CD4-positive, alpha-beta T cell (primary cell): ENCODE results near the gene C11orf21. TPM values are rescaled to one million over a fixed set of nuclear protein-coding genes. Genes with fewer than 3 reads are reported as not detected.
A peak's percentile ranks its signal among the peaks of the same experiment; 100 is the strongest.

Experiments used
- ATAC-seq: fragments of 200-7000 bp; cut with Tn5 transposase; one replicate; pipeline ENCODE4 v1.10.0; 2022; ENCODE audit warnings: mild to moderate bottlenecking; ENCODE audit not compliant: poor library complexity
- CTCF ChIA-PET: fragments of 350-600 bp; sonication (Branson Sonifier 250); formaldehyde crosslinking; loops from one replicate; lab custom pipeline; 2021; ENCODE audit warnings: antibody characterized with exemption, inconsistent platforms; lab: Charles Lee
- POLR2A ChIA-PET: fragments of 350-600 bp; sonication (Branson Sonifier 250); formaldehyde crosslinking; loops from one replicate; lab custom pipeline; 2021; ENCODE audit warnings: antibody characterized with exemption, inconsistent platforms; lab: Charles Lee
- DNase-seq, 14 experiments: peaks; one replicate each; pipeline ENCODE4 v3.0.0-alpha.2; 2013 to 2020; ENCODE audit warnings: mixed read lengths in 2 of 14
- H3K27ac ChIP-seq, 2 donors: one replicate each; pipeline versions ENCODE4 v1.5.1 to v1.7.0; 2013; ENCODE audit warnings: low read length in 2 of 2, low read depth in 1 of 2, mild to moderate bottlenecking in 1 of 2
- H3K27me3 ChIP-seq, 2 experiments: 1 replicate in 1 of 2; 2 replicates in 1 of 2; pipeline versions ENCODE4 v1.6.1 to v1.7.0; 2013; ENCODE audit warnings: low read length in 2 of 2, control low read depth in 1 of 2, mild to moderate bottlenecking in 1 of 2, moderate library complexity in 1 of 2; ENCODE audit not compliant: insufficient read depth in 2 of 2, control insufficient read depth in 1 of 2
- H3K36me3 ChIP-seq: one replicate; pipeline ENCODE4 v1.6.1; 2013; ENCODE audit warnings: low read length, control low read depth; ENCODE audit not compliant: insufficient read depth
- H3K4me1 ChIP-seq: one replicate; pipeline ENCODE4 v1.6.1; 2013; ENCODE audit warnings: low read length, control low read depth; ENCODE audit not compliant: insufficient read depth
- H3K4me3 ChIP-seq: one replicate; pipeline ENCODE4 v1.5.1; 2013; ENCODE audit warnings: mild to moderate bottlenecking, low read length, moderate library complexity
- H3K9me3 ChIP-seq, 2 experiments: 1 replicate in 1 of 2; 2 replicates in 1 of 2; pipeline versions ENCODE4 v1.6.1 to v1.7.0; 2013; ENCODE audit warnings: low read length in 2 of 2, mild to moderate bottlenecking in 2 of 2, control low read depth in 1 of 2, moderate library complexity in 1 of 2; ENCODE audit not compliant: control insufficient read depth in 1 of 2, insufficient read depth in 1 of 2
- H3K27ac Mint-ChIP-seq: one replicate; pipeline ENCODE4 v1.8.0; 2020; ENCODE audit warnings: mixed read lengths
- H3K27me3 Mint-ChIP-seq: one replicate; pipeline ENCODE4 v1.8.0; 2021; ENCODE audit warnings: mixed read lengths
- H3K36me3 Mint-ChIP-seq: one replicate; pipeline ENCODE4 v1.8.0; 2021; ENCODE audit warnings: low read depth, mixed read lengths
- H3K4me1 Mint-ChIP-seq: one replicate; pipeline ENCODE4 v1.8.0; 2021; ENCODE audit warnings: low read depth, mixed read lengths
- H3K4me3 Mint-ChIP-seq: one replicate; pipeline ENCODE4 v1.8.0; 2020; ENCODE audit warnings: mild to moderate bottlenecking, mixed read lengths
- H3K9me3 Mint-ChIP-seq: one replicate; pipeline ENCODE4 v1.8.0; 2020; ENCODE audit warnings: mixed read lengths
- intact Hi-C, 2 experiments: fragments of 100-400 bp; cut with DNase I in 1 of 2; cut with micrococcal nuclease in 1 of 2; formaldehyde crosslinking; loops; one replicate each; pipeline versions ENCODE4 v1.15.1 to v1.9.0; 2023 to 2025; cut with DNase I, micrococcal nuclease
- total RNA-seq, 174 experiments: library from RNA in 2 of 174; stranded (reverse) in 2 of 174; gene quantifications; one replicate each; pipeline ENCODE4 v1.2.3 and lab custom pipeline; 2021 to 2026
- TF ChIP-seq, protein P1 (sequence below): fragments of 200-600 bp; IDR thresholded peaks from one replicate; pipeline ENCODE4 v1.8.0; 2022; ENCODE audit warnings: antibody characterized with exemption, mild to moderate bottlenecking

The C11orf21 gene
- total RNA-seq, 2 experiments from 2014 or later, result 71.2 to 71.7 TPM

DNA sequence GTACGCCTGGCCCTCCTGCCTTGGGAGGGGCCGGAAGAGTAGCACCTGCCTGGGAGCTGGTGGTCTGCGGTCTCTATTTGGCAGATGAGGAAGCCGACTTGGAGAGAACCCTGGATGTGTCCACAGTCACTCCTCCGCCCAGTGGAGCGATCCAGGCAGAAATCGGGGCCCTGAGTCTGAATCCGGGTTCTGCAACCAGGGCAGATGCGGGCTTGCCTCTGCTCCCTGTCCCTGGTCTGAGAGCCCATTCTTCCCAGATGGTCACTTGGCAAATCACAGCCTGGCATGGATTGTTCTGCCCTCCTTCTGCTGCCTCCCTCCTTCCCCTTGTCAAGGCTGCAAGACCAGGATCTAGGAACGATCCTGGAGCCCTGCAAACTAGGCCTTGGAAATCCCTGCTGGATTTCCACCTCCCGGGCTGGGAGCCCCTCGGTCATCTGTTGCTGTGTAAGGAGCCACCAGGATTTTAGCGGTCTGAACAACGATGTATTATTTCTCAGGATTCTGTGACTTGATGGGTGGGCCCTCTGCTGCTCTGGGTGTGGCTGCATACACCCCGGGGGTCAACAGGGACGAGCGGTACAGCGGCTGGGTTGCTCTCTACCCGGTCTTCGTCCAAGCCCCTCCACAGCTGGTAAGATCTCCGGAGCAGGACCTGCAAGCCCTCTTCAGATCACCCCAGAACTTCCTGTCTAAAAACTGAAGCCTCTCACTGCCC, 29.3 kb downstream of the C11orf21 start:
- H3K27ac ChIP-seq, result no peak overlapping the region
- peaks cover 30% of the 10 kb centered on the region for H3K4me1 ChIP-seq
- H3K9me3 ChIP-seq, result peaks cover 0 to 39% of the 10 kb centered on the region in 2 experiments
- intact Hi-C loops, result no loop called here
- no peaks in the 10 kb centered on the region for H3K9me3 Mint-ChIP-seq
- H3K27ac Mint-ChIP-seq, result no peak overlapping the region
- DNase-seq, result peak in 1 of 14 experiments; percentile 4
- TF ChIP-seq, protein P1, sequence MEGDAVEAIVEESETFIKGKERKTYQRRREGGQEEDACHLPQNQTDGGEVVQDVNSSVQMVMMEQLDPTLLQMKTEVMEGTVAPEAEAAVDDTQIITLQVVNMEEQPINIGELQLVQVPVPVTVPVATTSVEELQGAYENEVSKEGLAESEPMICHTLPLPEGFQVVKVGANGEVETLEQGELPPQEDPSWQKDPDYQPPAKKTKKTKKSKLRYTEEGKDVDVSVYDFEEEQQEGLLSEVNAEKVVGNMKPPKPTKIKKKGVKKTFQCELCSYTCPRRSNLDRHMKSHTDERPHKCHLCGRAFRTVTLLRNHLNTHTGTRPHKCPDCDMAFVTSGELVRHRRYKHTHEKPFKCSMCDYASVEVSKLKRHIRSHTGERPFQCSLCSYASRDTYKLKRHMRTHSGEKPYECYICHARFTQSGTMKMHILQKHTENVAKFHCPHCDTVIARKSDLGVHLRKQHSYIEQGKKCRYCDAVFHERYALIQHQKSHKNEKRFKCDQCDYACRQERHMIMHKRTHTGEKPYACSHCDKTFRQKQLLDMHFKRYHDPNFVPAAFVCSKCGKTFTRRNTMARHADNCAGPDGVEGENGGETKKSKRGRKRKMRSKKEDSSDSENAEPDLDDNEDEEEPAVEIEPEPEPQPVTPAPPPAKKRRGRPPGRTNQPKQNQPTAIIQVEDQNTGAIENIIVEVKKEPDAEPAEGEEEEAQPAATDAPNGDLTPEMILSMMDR, result no peak
- CTCF ChIA-PET, result no interaction called here
- H3K4me3 Mint-ChIP-seq, result no peak overlapping the region
- H3K27me3 Mint-ChIP-seq, result peaks cover 29% of the 10 kb centered on the region
- H3K36me3 Mint-ChIP-seq, result no peaks in the 10 kb centered on the region
- H3K4me3 ChIP-seq, result no peak overlapping the region
- H3K36me3 ChIP-seq, result no peaks in the 10 kb centered on the region
- peaks cover 29 to 35% of the 10 kb centered on the region in 2 experiments for H3K27me3 ChIP-seq
- POLR2A ChIA-PET, result no interaction called here
- ATAC-seq, result no peak
- peaks cover 3% of the 10 kb centered on the region for H3K4me1 Mint-ChIP-seq

DNA sequence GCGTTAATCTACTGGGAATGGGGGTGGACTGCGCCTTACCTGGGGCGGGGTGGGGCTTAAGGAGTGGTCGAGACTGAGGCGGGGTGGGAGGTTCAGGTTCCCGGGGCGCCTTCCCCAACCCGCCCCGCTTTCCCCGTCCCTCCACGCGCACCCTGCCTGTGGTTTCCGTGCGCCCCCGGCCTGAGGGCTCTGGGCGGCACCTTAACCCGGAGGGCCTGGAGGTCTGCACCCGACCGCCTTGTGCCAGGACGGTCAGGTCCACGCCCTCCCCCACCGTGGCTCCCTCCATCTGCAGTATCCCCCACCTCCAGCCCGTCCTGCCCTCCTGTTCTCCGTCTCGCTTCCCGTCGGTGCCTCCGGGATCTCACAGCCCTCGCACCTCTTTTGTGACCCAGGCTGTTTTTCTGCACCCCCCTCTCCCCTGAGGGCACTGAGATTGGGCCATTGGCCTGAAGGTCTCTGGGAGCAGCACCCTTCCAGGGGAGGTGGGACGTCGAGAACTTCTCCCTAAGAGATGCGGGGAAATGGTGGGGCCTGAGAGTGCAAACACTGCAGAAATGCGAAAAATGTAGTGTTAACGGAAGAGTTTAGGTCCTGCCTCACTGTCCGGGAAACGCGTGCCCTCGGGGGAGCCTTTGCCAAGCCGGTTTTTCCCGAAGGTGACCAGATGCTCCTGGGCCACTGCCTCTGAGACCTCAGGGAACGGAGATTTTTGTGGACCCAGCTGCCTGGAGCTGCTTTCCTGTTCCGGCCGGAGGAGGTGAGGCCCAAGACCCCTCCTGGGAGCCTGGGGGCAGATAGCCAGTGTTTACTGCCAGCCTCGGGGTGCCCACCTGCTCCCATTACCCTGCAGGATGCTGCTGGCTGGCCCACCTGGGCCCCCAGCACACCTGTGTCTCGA, 30.1 kb downstream of the C11orf21 start:
- H3K4me3 Mint-ChIP-seq, result peak overlapping the region; percentile 45

DNA sequence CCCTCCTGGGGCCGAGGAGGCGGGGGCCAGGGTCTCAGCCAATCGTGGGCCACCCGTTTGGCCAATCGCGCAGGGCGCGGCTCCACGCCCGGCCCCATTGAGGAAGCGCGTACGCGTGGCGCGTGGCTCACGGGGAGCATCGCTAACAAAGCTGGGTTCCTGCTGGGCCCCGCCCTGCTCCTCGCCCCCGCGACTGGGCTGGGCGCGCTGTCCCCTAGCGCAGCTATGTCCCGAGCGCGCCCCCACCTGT, 30.7 kb downstream of the C11orf21 start:
- Histone ChIP-seq H3K9me3 (peaks cover 0 to 34% of the 10 kb centered on the region in 2 experiments), H3K27ac (no peak overlapping the region), H3K36me3 (no peaks in the 10 kb centered on the region), H3K4me3 (no peak overlapping the region), H3K27me3 (peaks cover 29 to 35% of the 10 kb centered on the region in 2 experiments), H3K4me1 (peaks cover 44% of the 10 kb centered on the region)
- intact Hi-C loops, result no loop called here
- POLR2A ChIA-PET, result no interaction called here
- Mint-ChIP-seq H3K4me1 (peaks cover 10% of the 10 kb centered on the region), H3K36me3 (no peaks in the 10 kb centered on the region), H3K9me3 (no peaks in the 10 kb centered on the region), H3K27ac (no peak overlapping the region), H3K4me3 (no peak overlapping the region), H3K27me3 (peaks cover 34% of the 10 kb centered on the region)
- DNase-seq (peak in 7 of 14 experiments; percentile 17 to 73 (median 51)), ATAC-seq (peak; percentile 49)
- TF ChIP-seq, protein P1, result no peak
- CTCF ChIA-PET, result no interaction called here

More for the DNA sequence above, 30.1 kb downstream of the C11orf21 start:
- Mint-ChIP-seq H3K27ac (no peak overlapping the region), H3K36me3 (no peaks in the 10 kb centered on the region), H3K9me3 (no peaks in the 10 kb centered on the region), H3K4me1 (peaks cover 4% of the 10 kb centered on the region), H3K27me3 (peaks cover 30% of the 10 kb centered on the region)
- intact Hi-C loops, result no loop called here
- Histone ChIP-seq H3K9me3 (peaks cover 0 to 34% of the 10 kb centered on the region in 2 experiments), H3K4me1 (peaks cover 39% of the 10 kb centered on the region), H3K27ac (no peak overlapping the region), H3K4me3 (no peak overlapping the region), H3K27me3 (peaks cover 31 to 35% of the 10 kb centered on the region in 2 experiments), H3K36me3 (no peaks in the 10 kb centered on the region)
- TF ChIP-seq, protein P1, result no peak
- ChIA-PET POLR2A (no interaction called here), CTCF (no interaction called here)
- no peak for ATAC-seq
- no peak for DNase-seq
